IMR-90 (cell line): Measurements from ENCODE around the gene SRD5A1. TPM values are rescaled to one million over a fixed set of nuclear protein-coding genes. Genes with fewer than 3 reads are reported as not detected.

Experiments
- ATAC-seq: fragments of 200-7000 bp; cut with Tn5 transposase; 2 replicates; pipeline ENCODE4 v1.9.1; 2020; ENCODE audit warnings: low read depth, mild to moderate bottlenecking, moderate library complexity
- BruUV-seq: library from RNA; stranded (reverse); fragments of 400-500 nt; replicated peaks from 2 replicates; lab custom pipeline; 2021; lab: Mats Ljungman, UMichigan
- CTCF ChIA-PET: fragments of 300-600 bp; formaldehyde crosslinking; extraction: SDS; loops from one replicate; lab custom pipeline; 2021; ENCODE audit warnings: antibody characterized with exemption; lab: Yijun Ruan, JAX
- POLR2A ChIA-PET: fragments of 300-600 bp; sonication (Branson Sonifier 250); formaldehyde crosslinking; loops from one replicate; lab custom pipeline; 2022; ENCODE audit warnings: antibody characterized with exemption; ENCODE audit not compliant: unreplicated experiment; lab: Charles Lee
- DNase-seq: peaks from one replicate; pipeline ENCODE4 v3.0.0; 2013
- H2AFZ ChIP-seq: replicated peaks from 2 replicates; pipeline ENCODE3; 2013; ENCODE audit warnings: low read length, mild to moderate bottlenecking; ENCODE audit not compliant: poor library complexity
- H2AK5ac ChIP-seq: 2 replicates; pipeline ENCODE4 v1.6.1; 2013; ENCODE audit warnings: low read depth, low read length, inconsistent platforms
- H2AK9ac ChIP-seq: replicated peaks from 2 replicates; pipeline ENCODE3; 2013; ENCODE audit warnings: mild to moderate bottlenecking, low read depth, low read length, moderate library complexity; ENCODE audit not compliant: poor library complexity
- H2BK120ac ChIP-seq: 2 replicates; pipeline ENCODE4 v1.6.1; 2013; ENCODE audit warnings: low read depth, low read length, inconsistent platforms
- H2BK15ac ChIP-seq: 3 replicates; pipeline ENCODE4 v1.6.1; 2013; ENCODE audit warnings: low read depth, low read length, inconsistent platforms
- H2BK20ac ChIP-seq: 2 replicates; pipeline ENCODE4 v1.6.1; 2013; ENCODE audit warnings: low read depth, mild to moderate bottlenecking, inconsistent platforms, low read length, moderate library complexity
- H2BK5ac ChIP-seq: 2 replicates; pipeline ENCODE4 v1.6.1; 2013; ENCODE audit warnings: mild to moderate bottlenecking, low read depth, low read length, inconsistent platforms; ENCODE audit not compliant: poor library complexity, severe bottlenecking
- H3K14ac ChIP-seq: replicated peaks from 2 replicates; pipeline ENCODE4 v1.6.1; 2013; ENCODE audit warnings: low read depth, low read length, inconsistent platforms
- H3K18ac ChIP-seq: 2 replicates; pipeline ENCODE4 v1.6.1; 2013; ENCODE audit warnings: low read depth, low read length, control low read depth
- H3K23ac ChIP-seq: 2 replicates; pipeline ENCODE4 v1.6.1; 2013; ENCODE audit warnings: low read depth, low read length, inconsistent platforms
- H3K27ac ChIP-seq: 2 replicates; pipeline ENCODE4 v1.5.1; 2013; ENCODE audit warnings: mild to moderate bottlenecking, control low read depth, low read length; ENCODE audit not compliant: insufficient read depth
- H3K27me3 ChIP-seq: 2 replicates; pipeline ENCODE4 v1.6.1; 2013; ENCODE audit warnings: low read length; ENCODE audit not compliant: control insufficient read depth, insufficient read depth
- H3K36me3 ChIP-seq: 2 replicates; pipeline ENCODE4 v1.6.1; 2013; ENCODE audit warnings: low read length, mixed read lengths; ENCODE audit not compliant: control insufficient read depth, insufficient read depth
- H3K4ac ChIP-seq: 2 replicates; pipeline ENCODE4 v1.6.1; 2013; ENCODE audit warnings: low read depth, low read length, inconsistent platforms
- H3K4me1 ChIP-seq: 2 replicates; pipeline ENCODE4 v1.6.1; 2013; ENCODE audit warnings: low read length, mixed read lengths; ENCODE audit not compliant: control insufficient read depth, insufficient read depth
- H3K4me2 ChIP-seq: 2 replicates; pipeline ENCODE4 v1.6.1; 2013; ENCODE audit warnings: low read depth, mild to moderate bottlenecking, control low read depth, low read length, moderate library complexity
- H3K4me3 ChIP-seq: 2 replicates; pipeline ENCODE4 v1.5.1; 2013; ENCODE audit warnings: low read depth, mild to moderate bottlenecking, control low read depth, low read length, moderate library complexity; ENCODE audit not compliant: insufficient read depth
- H3K56ac ChIP-seq: 2 replicates; pipeline ENCODE4 v1.6.1; 2013; ENCODE audit warnings: low read length, inconsistent platforms; ENCODE audit not compliant: insufficient read depth; ENCODE audit errors: extremely low read depth
- H3K79me1 ChIP-seq, 2 experiments: 2 replicates each; pipeline ENCODE4 v1.6.1; 2013; ENCODE audit warnings: low read length in 2 of 2, inconsistent platforms in 1 of 2, low read depth in 1 of 2
- H3K9ac ChIP-seq: 2 replicates; pipeline ENCODE4 v1.6.1; 2013; ENCODE audit warnings: low read depth, low read length, control low read depth
- H3K9me1 ChIP-seq: 2 replicates; pipeline ENCODE4 v1.6.1; 2013; ENCODE audit warnings: low read length, inconsistent platforms; ENCODE audit not compliant: insufficient read depth
- H3K9me3 ChIP-seq: 2 replicates; pipeline ENCODE4 v1.6.1; 2013; ENCODE audit warnings: low read length; ENCODE audit not compliant: control insufficient read depth, insufficient read depth
- H4K20me1 ChIP-seq: 2 replicates; pipeline ENCODE4 v1.6.1; 2013; ENCODE audit warnings: low read length, inconsistent platforms; ENCODE audit not compliant: insufficient read depth
- H4K5ac ChIP-seq: 2 replicates; pipeline ENCODE4 v1.6.1; 2013; ENCODE audit warnings: mild to moderate bottlenecking, low read depth, low read length, control low read depth
- H4K8ac ChIP-seq, 2 experiments: 2 replicates each; pipeline ENCODE4 v1.6.1; 2013; ENCODE audit warnings: low read depth in 2 of 2, low read length in 2 of 2, control low read depth in 1 of 2, inconsistent platforms in 1 of 2
- H4K91ac ChIP-seq: 2 replicates; pipeline ENCODE4 v1.6.1; 2013; ENCODE audit warnings: low read depth, low read length, inconsistent platforms; ENCODE audit not compliant: insufficient read depth
- BHLHE40 ChIP-seq: fragments of 150-350 bp; IDR thresholded peaks from 2 replicates; pipeline ENCODE4 v1.6.1; 2016; ENCODE audit warnings: mild to moderate bottlenecking, low read depth, low read length
- CEBPB ChIP-seq: IDR thresholded peaks from 2 replicates; pipeline ENCODE4 v1.6.1; 2012; ENCODE audit warnings: low read depth, low read length, improper control_type of control experiment
- CHD1 ChIP-seq: IDR thresholded peaks from 2 replicates; pipeline ENCODE4 v1.6.1; 2012; ENCODE audit warnings: low read depth, low read length, improper control_type of control experiment
- FOS ChIP-seq: fragments of 150-350 bp; IDR thresholded peaks from 2 replicates; pipeline ENCODE4 v1.6.1; 2016; ENCODE audit warnings: low read depth, low read length
- MAFK ChIP-seq: IDR thresholded peaks from 2 replicates; pipeline ENCODE4 v1.6.1; 2012; ENCODE audit warnings: low read depth, low read length, improper control_type of control experiment
- MAZ ChIP-seq: IDR thresholded peaks from 2 replicates; pipeline ENCODE4 v1.6.1; 2012; ENCODE audit warnings: low read depth, mild to moderate bottlenecking, low read length, improper control_type of control experiment, moderate library complexity, borderline replicate concordance
- MXI1 ChIP-seq: IDR thresholded peaks from 2 replicates; pipeline ENCODE4 v1.6.1; 2012; ENCODE audit warnings: low read depth, mild to moderate bottlenecking, low read length, moderate library complexity, borderline replicate concordance
- NFE2L2 ChIP-seq: fragments of 150-350 bp; IDR thresholded peaks from 2 replicates; pipeline ENCODE4 v1.6.1; 2016; ENCODE audit warnings: low read depth, mild to moderate bottlenecking, low read length
- POLR2A ChIP-seq: IDR thresholded peaks from 2 replicates; pipeline ENCODE4 v1.6.1; 2012; ENCODE audit warnings: mild to moderate bottlenecking, low read depth, low read length
- RAD21 ChIP-seq: IDR thresholded peaks from 2 replicates; pipeline ENCODE4 v1.6.1; 2012; ENCODE audit warnings: low read length, improper control_type of control experiment
- RCOR1 ChIP-seq: IDR thresholded peaks from 2 replicates; pipeline ENCODE4 v1.6.1; 2012; ENCODE audit warnings: mild to moderate bottlenecking, low read length, improper control_type of control experiment; ENCODE audit not compliant: insufficient replicate concordance
- RFX5 ChIP-seq: IDR thresholded peaks from 2 replicates; pipeline ENCODE4 v1.8.0; 2012; ENCODE audit warnings: low read depth, mild to moderate bottlenecking, low read length, moderate library complexity
- SMC3 ChIP-seq: fragments of 150-350 bp; IDR thresholded peaks from 2 replicates; pipeline ENCODE4 v1.6.1; 2016; ENCODE audit warnings: low read depth, mild to moderate bottlenecking, antibody characterized with exemption, low read length, moderate library complexity
- USF2 ChIP-seq: fragments of 150-350 bp; IDR thresholded peaks from 2 replicates; pipeline ENCODE4 v1.6.1; 2017; ENCODE audit warnings: mild to moderate bottlenecking, antibody characterized with exemption, low read length, low read depth
- WGBS, 2 experiments: methylation state at CpG; one replicate each; pipeline versions ENCODE4 v1.1.5 to v1.1.7; 2013; ENCODE audit warnings: missing lambda C conversion rate in 2 of 2; ENCODE audit not compliant: insufficient read length in 1 of 2; ENCODE audit errors: extremely low coverage in 2 of 2; 5-methylcytosine and 5-hydroxymethylcytosine counted together
- dilution Hi-C: fragments of 300-500 bp; cut with HindIII; formaldehyde crosslinking; loops from one replicate; pipeline ENCODE4 v1.14.3; 2018; ENCODE audit warnings: low sequenced_read_pairs; ENCODE audit not compliant: unreplicated experiment
- in situ Hi-C: fragments of 300-500 bp; cut with MboI; formaldehyde crosslinking; loops from 3 replicates; pipeline ENCODE4 v1.14.3; 2019; ENCODE audit warnings: low sequenced_read_pairs, inconsistent platforms, mixed read lengths
- intact Hi-C: fragments of 100-400 bp; cut with micrococcal nuclease; formaldehyde crosslinking; loops from 2 replicates; pipeline ENCODE4 v1.10.0; 2022
- polyA plus RNA-seq, 3 experiments: library from polyadenylated mRNA; depleted of rRNA; stranded (reverse); fragments of >200 nt; gene quantifications; 2 replicates each; pipeline ENCODE4 v1.2.3, GENCODE V29; 2012; ENCODE audit warnings: low replicate concordance in 1 of 3
- total RNA-seq: library from RNA; depleted of rRNA; stranded (reverse); fragments of >200 nt; gene quantifications from 2 replicates; pipeline ENCODE4 v1.2.3, GENCODE V29; 2012
- TF ChIP-seq, protein P1 (sequence below): fragments of 150-350 bp; IDR thresholded peaks from 2 replicates; pipeline ENCODE4 v1.6.1; 2016; ENCODE audit warnings: low read depth, mild to moderate bottlenecking, low read length, moderate library complexity, borderline replicate concordance
- TF ChIP-seq, protein P2 (sequence below): conservative IDR thresholded peaks from 2 replicates; pipeline ENCODE4 v1.5.1; 2012; ENCODE audit warnings: mild to moderate bottlenecking, low read depth, low read length, improper control_type of control experiment

Gene SRD5A1
- total and polyA plus RNA-seq, 2 of the 4 experiments (the other 2 are of a cell fraction): 6.3 to 18.2 TPM

- no peak for DNase-seq
- BruUV-seq: no TSS peak
- H3K27ac ChIP-seq: no peak overlapping the region
- in situ Hi-C loops: no loop called here
- no peak overlapping the region for H3K4me3 ChIP-seq
- no peak overlapping the region for H4K8ac ChIP-seq
- no peak overlapping the region for H2AK9ac ChIP-seq
- H2BK20ac ChIP-seq: no peak overlapping the region
- H3K4me2 ChIP-seq: no peak overlapping the region
- H3K14ac ChIP-seq: no peak overlapping the region
- no peaks in the 10 kb centered on the region for H4K20me1 ChIP-seq
- no peak overlapping the region for H2AFZ ChIP-seq
- no peak overlapping the region for H3K4ac ChIP-seq
- H3K4me1 ChIP-seq: no peaks in the 10 kb centered on the region; the same call in 1 of the 2 replicates
- H2BK120ac ChIP-seq: no peak overlapping the region
- no peaks in the 10 kb centered on the region for H3K9me3 ChIP-seq
- intact Hi-C loops: no loop called here
- H3K27me3 ChIP-seq: no peaks in the 10 kb centered on the region
- no peak overlapping the region for H4K91ac ChIP-seq
- H3K36me3 ChIP-seq: peaks cover 2% of the 10 kb centered on the region; the same call in 1 of the 2 replicates
- dilution Hi-C loops: no loop called here
- TF ChIP-seq MXI1 (no peak), USF2 (no peak), MAFK (no peak), RCOR1 (no peak), BHLHE40 (no peak), RAD21 (no peak), POLR2A (no peak), SMC3 (no peak), RFX5 (no peak), FOS (no peak), CEBPB (no peak), CHD1 (no peak), MAZ (no peak), NFE2L2 (no peak)
- TF ChIP-seq, protein P1, sequence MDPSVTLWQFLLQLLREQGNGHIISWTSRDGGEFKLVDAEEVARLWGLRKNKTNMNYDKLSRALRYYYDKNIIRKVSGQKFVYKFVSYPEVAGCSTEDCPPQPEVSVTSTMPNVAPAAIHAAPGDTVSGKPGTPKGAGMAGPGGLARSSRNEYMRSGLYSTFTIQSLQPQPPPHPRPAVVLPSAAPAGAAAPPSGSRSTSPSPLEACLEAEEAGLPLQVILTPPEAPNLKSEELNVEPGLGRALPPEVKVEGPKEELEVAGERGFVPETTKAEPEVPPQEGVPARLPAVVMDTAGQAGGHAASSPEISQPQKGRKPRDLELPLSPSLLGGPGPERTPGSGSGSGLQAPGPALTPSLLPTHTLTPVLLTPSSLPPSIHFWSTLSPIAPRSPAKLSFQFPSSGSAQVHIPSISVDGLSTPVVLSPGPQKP: no peak
- TF ChIP-seq, protein P2, sequence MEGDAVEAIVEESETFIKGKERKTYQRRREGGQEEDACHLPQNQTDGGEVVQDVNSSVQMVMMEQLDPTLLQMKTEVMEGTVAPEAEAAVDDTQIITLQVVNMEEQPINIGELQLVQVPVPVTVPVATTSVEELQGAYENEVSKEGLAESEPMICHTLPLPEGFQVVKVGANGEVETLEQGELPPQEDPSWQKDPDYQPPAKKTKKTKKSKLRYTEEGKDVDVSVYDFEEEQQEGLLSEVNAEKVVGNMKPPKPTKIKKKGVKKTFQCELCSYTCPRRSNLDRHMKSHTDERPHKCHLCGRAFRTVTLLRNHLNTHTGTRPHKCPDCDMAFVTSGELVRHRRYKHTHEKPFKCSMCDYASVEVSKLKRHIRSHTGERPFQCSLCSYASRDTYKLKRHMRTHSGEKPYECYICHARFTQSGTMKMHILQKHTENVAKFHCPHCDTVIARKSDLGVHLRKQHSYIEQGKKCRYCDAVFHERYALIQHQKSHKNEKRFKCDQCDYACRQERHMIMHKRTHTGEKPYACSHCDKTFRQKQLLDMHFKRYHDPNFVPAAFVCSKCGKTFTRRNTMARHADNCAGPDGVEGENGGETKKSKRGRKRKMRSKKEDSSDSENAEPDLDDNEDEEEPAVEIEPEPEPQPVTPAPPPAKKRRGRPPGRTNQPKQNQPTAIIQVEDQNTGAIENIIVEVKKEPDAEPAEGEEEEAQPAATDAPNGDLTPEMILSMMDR: no peak
- ATAC-seq: no peak
- no peak overlapping the region for H2AK5ac ChIP-seq
- H3K79me1 ChIP-seq: no peaks in the 10 kb centered on the region
- H3K9ac ChIP-seq: no peak overlapping the region
- ChIA-PET CTCF (no interaction called here), POLR2A (no interaction called here)
- no peak overlapping the region for H2BK15ac ChIP-seq
- H4K5ac ChIP-seq: no peak overlapping the region
- no peaks in the 10 kb centered on the region for H3K9me1 ChIP-seq
- WGBS, 2 experiments: no CpG with 5 or more reads among the region's 5 CpGs
- no peak overlapping the region for H3K23ac ChIP-seq
- H3K18ac ChIP-seq: no peak overlapping the region
- H3K56ac ChIP-seq: no peak overlapping the region
- no peak overlapping the region for H2BK5ac ChIP-seq
Observed at GRCh38 chr5:6675784-6676491, 42.7 kb downstream of the SRD5A1 start.
